Hepatocyte (in vitro differentiated cells): Measurements from ENCODE around the gene ASGR1.

Source experiments
- EZH2 ChIP-seq: fragments of 200-600 bp; sonication (generic); IDR thresholded peaks from 2 replicates; pipeline ENCODE4 v1.6.1; 2016; ENCODE audit warnings: antibody characterized with exemption, mild to moderate bottlenecking, borderline replicate concordance
- EZH2phosphoT487 ChIP-seq: fragments of 200-600 bp; sonication (generic); IDR thresholded peaks from one replicate; pipeline ENCODE4 v1.6.1; 2018; ENCODE audit warnings: antibody characterized with exemption, mild to moderate bottlenecking, low read depth, moderate library complexity; ENCODE audit not compliant: unreplicated experiment, severe bottlenecking
- TF ChIP-seq, protein P1 (sequence below): fragments of 200-600 bp; sonication (generic); IDR thresholded peaks from 2 replicates; pipeline ENCODE4 v1.5.1; 2016; ENCODE audit warnings: antibody characterized with exemption, mild to moderate bottlenecking; ENCODE audit not compliant: poor library complexity

DNA sequence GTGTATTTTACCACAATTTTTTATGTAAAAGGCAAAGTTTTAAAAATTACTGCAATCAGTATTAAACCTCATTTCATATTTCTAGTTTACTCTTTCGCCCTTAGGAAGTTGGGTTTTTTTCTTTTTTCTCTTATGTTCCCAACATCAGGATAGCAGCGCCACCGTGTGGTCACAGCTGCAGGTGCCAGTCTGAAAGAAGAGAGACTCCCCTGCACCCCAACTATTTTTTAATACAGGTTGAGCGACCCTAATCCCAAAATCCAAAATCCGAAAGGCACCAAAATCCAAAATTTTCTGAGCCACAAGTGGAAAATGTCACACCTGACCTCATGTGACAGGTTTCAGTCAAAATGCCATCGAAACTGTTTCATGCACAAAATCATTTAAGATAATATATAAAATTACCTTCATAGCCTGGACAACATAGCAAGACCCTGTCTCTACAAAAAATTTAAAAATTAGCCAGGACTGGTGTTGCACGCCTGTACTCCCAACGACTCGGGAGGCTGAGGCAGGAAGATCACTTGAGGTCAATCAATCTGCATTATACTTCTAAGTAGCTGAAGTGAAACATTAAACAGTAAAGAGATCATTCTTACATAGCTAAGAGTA is 42.8 kb downstream of the ASGR1 start:
- TF ChIP-seq, protein P1, sequence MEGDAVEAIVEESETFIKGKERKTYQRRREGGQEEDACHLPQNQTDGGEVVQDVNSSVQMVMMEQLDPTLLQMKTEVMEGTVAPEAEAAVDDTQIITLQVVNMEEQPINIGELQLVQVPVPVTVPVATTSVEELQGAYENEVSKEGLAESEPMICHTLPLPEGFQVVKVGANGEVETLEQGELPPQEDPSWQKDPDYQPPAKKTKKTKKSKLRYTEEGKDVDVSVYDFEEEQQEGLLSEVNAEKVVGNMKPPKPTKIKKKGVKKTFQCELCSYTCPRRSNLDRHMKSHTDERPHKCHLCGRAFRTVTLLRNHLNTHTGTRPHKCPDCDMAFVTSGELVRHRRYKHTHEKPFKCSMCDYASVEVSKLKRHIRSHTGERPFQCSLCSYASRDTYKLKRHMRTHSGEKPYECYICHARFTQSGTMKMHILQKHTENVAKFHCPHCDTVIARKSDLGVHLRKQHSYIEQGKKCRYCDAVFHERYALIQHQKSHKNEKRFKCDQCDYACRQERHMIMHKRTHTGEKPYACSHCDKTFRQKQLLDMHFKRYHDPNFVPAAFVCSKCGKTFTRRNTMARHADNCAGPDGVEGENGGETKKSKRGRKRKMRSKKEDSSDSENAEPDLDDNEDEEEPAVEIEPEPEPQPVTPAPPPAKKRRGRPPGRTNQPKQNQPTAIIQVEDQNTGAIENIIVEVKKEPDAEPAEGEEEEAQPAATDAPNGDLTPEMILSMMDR = peak; percentile 98
- TF ChIP-seq EZH2phosphoT487 = no peak
- TF ChIP-seq EZH2 = no peak
